ENCODE data around the gene VMAC.

DNA sequence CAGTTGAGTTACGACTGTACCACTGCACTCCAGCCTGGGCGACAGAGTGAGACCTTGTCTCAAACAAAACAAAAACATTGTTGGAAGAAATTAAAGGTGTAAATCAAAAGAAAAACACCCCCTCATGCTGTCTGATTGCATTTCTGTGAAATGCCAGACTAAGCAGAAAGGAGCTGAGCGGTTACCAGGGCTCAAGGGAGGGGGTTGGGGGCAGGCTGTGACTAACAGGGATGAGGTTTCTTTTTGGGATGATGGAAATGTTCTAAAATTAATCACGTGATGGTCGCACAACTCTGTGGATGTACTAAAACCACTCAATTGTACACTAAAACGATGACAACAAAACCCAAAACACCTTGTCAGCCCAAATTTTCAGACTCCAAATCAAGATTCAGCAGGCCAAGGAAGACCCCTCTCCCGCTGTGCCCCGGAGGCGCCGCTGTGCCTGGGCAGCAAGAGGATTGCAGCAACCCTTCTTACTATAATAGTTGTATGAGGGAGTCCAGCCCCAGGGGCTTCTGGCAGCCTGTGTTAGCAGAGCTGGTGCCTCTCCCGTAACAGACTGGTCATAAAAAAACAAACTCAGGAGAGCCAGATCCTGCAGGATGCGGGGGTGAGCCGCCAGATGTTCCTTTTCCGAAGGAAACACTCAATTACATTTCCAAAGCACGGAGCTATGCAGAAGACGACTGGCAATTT is 30.3 kb downstream of the VMAC start:
- no peak for TF ChIP-seq RAD21 (CRISPR knock-in tag; conservative IDR thresholded peaks at IDR 0.05 in 1 of 2, IDR thresholded peaks at IDR 0.05 in 1 of 2)
- TF ChIP-seq, protein P1, sequence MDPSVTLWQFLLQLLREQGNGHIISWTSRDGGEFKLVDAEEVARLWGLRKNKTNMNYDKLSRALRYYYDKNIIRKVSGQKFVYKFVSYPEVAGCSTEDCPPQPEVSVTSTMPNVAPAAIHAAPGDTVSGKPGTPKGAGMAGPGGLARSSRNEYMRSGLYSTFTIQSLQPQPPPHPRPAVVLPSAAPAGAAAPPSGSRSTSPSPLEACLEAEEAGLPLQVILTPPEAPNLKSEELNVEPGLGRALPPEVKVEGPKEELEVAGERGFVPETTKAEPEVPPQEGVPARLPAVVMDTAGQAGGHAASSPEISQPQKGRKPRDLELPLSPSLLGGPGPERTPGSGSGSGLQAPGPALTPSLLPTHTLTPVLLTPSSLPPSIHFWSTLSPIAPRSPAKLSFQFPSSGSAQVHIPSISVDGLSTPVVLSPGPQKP (CRISPR knock-in tag; IDR thresholded peaks at IDR 0.05) = no peak
- no peak for TF ChIP-seq POLR2AphosphoS5 (IDR thresholded peaks at IDR 0.05; ENCODE audit: control insufficient read depth, insufficient read depth, low read depth, low read length)
- TF ChIP-seq ETV6 (IDR thresholded peaks at IDR 0.05; ENCODE audit: borderline replicate concordance in 1 of 2, low read depth in 2 of 2, low read length in 1 of 2) = no peak
- TF ChIP-seq ETV6 (CRISPR knock-in tag; IDR thresholded peaks at IDR 0.05; ENCODE audit: borderline replicate concordance) = no peak
- no peak for TF ChIP-seq POLR2A (conservative IDR thresholded peaks at IDR 0.05)
- no peak for TF ChIP-seq ZNF75A (CRISPR knock-in tag; IDR thresholded peaks at IDR 0.05)
- TF ChIP-seq, protein P2, sequence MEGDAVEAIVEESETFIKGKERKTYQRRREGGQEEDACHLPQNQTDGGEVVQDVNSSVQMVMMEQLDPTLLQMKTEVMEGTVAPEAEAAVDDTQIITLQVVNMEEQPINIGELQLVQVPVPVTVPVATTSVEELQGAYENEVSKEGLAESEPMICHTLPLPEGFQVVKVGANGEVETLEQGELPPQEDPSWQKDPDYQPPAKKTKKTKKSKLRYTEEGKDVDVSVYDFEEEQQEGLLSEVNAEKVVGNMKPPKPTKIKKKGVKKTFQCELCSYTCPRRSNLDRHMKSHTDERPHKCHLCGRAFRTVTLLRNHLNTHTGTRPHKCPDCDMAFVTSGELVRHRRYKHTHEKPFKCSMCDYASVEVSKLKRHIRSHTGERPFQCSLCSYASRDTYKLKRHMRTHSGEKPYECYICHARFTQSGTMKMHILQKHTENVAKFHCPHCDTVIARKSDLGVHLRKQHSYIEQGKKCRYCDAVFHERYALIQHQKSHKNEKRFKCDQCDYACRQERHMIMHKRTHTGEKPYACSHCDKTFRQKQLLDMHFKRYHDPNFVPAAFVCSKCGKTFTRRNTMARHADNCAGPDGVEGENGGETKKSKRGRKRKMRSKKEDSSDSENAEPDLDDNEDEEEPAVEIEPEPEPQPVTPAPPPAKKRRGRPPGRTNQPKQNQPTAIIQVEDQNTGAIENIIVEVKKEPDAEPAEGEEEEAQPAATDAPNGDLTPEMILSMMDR (IDR thresholded peaks at IDR 0.05 in 2 of 3, conservative IDR thresholded peaks at IDR 0.05 in 1 of 3; ENCODE audit: insufficient read depth in 2 of 3, low read depth in 1 of 3, low read length in 3 of 3) = no peak
- no peak for TF ChIP-seq EP300 (IDR thresholded peaks at IDR 0.05; ENCODE audit: low read length)
- no peak for TF ChIP-seq ZNF232 (CRISPR knock-in tag; IDR thresholded peaks at IDR 0.05)
- no peak for TF ChIP-seq TEAD1 (CRISPR knock-in tag; IDR thresholded peaks at IDR 0.05)
- TF ChIP-seq RBBP5 (IDR thresholded peaks at IDR 0.05; ENCODE audit: borderline replicate concordance, insufficient read depth, low read length, poor library complexity, severe bottlenecking) = no peak
- TF ChIP-seq SP1 (CRISPR knock-in tag; IDR thresholded peaks at IDR 0.05) = no peak
- no peak for TF ChIP-seq POLR3A (IDR thresholded peaks at IDR 0.05; ENCODE audit: borderline replicate concordance, extremely low read depth, insufficient read depth, insufficient read length)
